Rectal smooth muscle tissue (tissue), 1 donor: ENCODE data around the gene SH3TC2.

Experiments
- H3K27ac ChIP-seq: one replicate; pipeline ENCODE4 v1.7.0; 2013; ENCODE audit warnings: low read depth, low read length, inconsistent platforms
- H3K27me3 ChIP-seq: one replicate; pipeline ENCODE4 v1.7.0; 2013; ENCODE audit warnings: low read length; ENCODE audit not compliant: control insufficient read depth, insufficient read depth
- H3K36me3 ChIP-seq: one replicate; pipeline ENCODE4 v1.7.0; 2013; ENCODE audit warnings: low read length; ENCODE audit not compliant: control insufficient read depth, insufficient read depth
- H3K4me1 ChIP-seq: one replicate; pipeline ENCODE4 v1.7.0; 2013; ENCODE audit warnings: low read length; ENCODE audit not compliant: control insufficient read depth, insufficient read depth
- H3K4me3 ChIP-seq: one replicate; pipeline ENCODE4 v1.7.0; 2013; ENCODE audit warnings: low read length
- H3K9ac ChIP-seq: one replicate; pipeline ENCODE4 v1.7.0; 2013; ENCODE audit warnings: low read length

SH3TC2 gene

DNA sequence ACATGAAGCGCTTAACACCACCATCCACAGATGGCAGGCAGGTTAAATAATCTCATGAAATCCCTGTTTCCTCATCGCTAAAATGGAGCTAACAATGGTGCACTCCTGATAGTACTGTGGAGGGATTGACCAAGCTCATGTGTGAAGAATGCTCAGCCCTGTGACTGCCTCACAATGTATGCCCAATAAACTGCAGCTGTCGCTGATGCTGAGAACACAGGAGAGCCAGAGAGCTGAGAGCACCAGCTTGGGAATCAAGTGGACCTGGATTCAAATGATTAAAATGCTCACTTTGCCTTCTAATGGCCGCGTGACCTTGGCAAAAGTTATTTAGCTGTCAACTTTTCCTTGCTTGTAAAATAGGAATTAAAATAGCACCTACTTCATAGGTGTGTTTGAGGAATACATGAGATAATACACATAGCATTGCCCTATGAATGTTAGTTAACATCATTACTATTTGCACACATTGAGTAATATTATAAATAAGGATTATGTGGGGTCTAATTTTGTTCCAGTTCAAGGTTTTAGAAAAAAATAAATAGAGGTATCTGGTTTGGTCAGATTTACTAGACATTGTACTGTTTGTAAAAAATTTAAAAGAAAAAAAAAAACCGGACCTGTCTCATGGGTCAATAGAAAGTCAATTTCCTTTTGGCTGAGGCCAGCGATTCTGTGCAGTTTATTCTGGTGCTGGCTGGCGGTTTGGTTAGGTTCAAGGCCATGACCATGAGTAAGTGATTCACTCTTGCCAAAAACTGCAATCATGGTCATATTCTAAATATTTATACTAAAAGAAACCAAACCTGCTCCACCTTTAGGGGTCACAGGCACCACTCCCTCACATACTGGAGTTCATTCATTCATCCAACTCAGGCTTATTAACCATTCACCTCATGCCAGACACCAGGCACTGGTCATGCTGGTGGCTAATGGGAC, 101.3 kb downstream of the SH3TC2 start:
- Histone ChIP-seq H3K9ac (no peak overlapping the region), H3K27ac (no peak overlapping the region), H3K27me3 (no peaks in the 10 kb centered on the region)

DNA sequence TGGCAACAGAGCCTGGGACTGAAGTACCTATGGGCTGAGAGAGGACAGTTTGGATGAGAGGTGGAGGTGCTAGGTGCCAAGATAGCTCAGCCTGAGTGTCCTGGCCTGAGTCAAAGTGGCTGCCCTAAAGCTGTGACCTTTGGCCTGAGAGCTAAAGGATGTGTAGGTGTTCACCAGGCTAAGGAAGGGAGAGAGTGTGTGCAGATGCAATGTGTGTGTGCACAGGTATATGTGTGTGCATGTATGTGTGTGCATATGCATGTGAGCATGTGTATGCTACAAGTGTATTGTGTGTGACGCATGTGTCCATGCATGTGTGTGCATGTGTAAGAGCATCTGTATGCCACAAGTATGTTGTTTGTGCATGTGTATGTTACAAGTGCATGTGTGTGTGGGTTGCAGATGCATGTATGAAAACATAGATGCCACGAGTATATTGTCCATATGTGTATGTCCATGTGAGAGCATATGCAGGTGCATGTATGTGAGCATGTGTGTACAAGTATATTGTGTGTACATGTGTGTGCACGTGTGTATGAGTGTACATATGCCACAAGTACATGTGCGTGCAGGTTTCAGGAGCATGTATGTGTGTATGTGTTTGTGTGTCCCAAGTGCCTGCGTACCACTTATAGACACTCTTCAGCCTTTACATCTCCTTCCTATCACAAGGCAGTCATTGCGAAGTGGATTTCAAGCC, 102.6 kb downstream of the SH3TC2 start:
- H3K27me3 ChIP-seq, result no peaks in the 10 kb centered on the region
- H3K4me1 ChIP-seq, result no peaks in the 10 kb centered on the region
- no peaks in the 10 kb centered on the region for H3K36me3 ChIP-seq
- no peak overlapping the region for H3K4me3 ChIP-seq
- H3K27ac ChIP-seq, result no peak overlapping the region
- no peak overlapping the region for H3K9ac ChIP-seq

More for the DNA sequence above, 101.3 kb downstream of the SH3TC2 start:
- H3K4me3 ChIP-seq, result no peak overlapping the region
- no peaks in the 10 kb centered on the region for H3K36me3 ChIP-seq
- no peaks in the 10 kb centered on the region for H3K4me1 ChIP-seq

DNA sequence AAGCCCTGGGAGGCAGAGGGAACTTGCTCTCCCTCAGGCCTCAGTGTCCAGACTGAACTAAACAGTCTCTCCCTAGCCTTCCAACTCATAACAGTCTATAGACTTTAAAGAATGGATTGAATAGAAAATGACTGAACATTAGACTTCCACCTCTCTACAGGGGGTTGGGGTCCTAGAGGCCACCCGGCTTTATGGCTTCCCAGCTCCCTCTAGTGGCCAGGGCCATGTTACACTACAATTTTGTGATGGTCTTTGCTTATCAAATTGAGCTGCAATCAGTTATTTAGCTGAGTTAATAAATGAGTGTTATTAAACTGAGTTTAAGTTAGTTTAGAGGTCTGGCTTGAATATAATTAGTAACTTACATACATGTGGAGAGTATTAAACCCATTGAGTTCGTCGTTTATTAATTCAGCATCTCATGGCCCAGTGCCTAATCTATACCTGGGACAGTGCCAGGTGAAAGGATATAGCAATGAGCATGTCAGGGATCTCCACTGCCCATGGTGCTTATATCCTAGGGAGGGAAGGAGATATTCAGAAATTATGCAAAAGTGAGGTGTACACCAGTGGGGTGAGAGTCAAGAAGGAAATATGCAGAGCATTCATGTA, 105.2 kb downstream of the SH3TC2 start:
- no peak overlapping the region for H3K27ac ChIP-seq
- H3K36me3 ChIP-seq, result no peaks in the 10 kb centered on the region
- H3K9ac ChIP-seq, result no peak overlapping the region
- no peak overlapping the region for H3K4me3 ChIP-seq
- H3K4me1 ChIP-seq, result no peaks in the 10 kb centered on the region
- H3K27me3 ChIP-seq, result no peaks in the 10 kb centered on the region

DNA sequence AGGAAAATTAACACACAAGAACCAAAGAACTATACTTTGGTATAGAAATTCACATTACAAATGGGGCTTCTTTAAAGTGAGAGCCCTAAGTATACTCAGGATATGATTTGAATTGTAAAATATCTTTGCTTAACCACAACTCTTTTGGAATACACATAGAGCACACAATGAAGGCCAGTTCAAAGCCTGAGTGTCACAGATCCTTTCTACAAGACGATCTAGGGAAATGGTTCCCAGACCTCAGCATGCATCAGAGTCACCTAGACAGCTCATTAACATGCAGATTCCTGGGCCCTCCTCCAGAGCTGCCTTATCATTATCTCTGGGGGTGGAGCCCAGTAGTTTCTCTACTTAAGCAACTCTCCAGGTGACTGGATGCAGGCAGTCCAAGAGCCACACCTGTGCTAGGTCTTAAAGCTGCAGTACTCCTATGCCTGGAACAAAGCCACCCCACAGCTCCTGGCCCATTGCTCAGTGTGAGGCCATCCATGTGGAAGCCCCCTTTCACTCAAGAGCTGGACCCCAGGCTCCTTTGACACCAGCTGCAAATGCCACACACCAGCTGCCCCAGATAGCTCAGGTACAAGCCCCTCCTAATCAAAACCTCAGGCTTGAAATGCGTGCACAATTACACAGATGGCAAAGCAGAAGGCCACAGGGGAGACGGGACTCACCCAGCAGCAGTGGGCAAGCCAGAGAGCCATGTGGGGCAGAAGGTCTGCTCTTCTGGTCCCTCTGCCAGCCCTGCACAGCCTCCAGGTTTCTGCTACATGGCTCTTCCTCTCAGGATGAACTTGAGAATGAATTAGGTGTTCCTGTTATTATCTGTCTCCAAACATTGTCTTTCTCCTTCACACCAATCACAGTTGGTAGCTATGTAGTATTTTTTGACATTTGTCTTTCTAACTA, 106.1 kb downstream of the SH3TC2 start:
- H3K27me3 ChIP-seq, result no peaks in the 10 kb centered on the region
- no peak overlapping the region for H3K27ac ChIP-seq
- no peak overlapping the region for H3K4me3 ChIP-seq
- H3K36me3 ChIP-seq, result no peaks in the 10 kb centered on the region
- H3K9ac ChIP-seq, result no peak overlapping the region
- H3K4me1 ChIP-seq, result no peaks in the 10 kb centered on the region
